Mesodermal cell (in vitro differentiated cells): ENCODE results near the gene SHH.
A peak's percentile ranks its signal among the peaks of the same experiment; 100 is the strongest.

Experiments used
- H3K27ac ChIP-seq: 2 replicates; pipeline ENCODE4 v1.7.0; 2013; ENCODE audit warnings: mild to moderate bottlenecking, low read depth, low read length, moderate library complexity; ENCODE audit not compliant: severe bottlenecking
- H3K36me3 ChIP-seq: 2 replicates; pipeline ENCODE4 v1.7.1; 2013; ENCODE audit warnings: mild to moderate bottlenecking, low read length, moderate library complexity; ENCODE audit not compliant: control insufficient read depth, insufficient read depth
- H3K4me1 ChIP-seq: one replicate; pipeline ENCODE4 v1.7.1; 2013; ENCODE audit warnings: mild to moderate bottlenecking, low read length; ENCODE audit not compliant: insufficient read depth, control insufficient read depth, poor library complexity, severe bottlenecking
- H3K4me3 ChIP-seq: 2 replicates; pipeline ENCODE4 v1.7.0; 2013; ENCODE audit warnings: low read length, control low read depth, mild to moderate bottlenecking; ENCODE audit not compliant: insufficient read depth, poor library complexity, severe bottlenecking; ENCODE audit errors: extremely low read depth
- H3K9me3 ChIP-seq: 2 replicates; pipeline ENCODE4 v1.7.1; 2013; ENCODE audit warnings: mild to moderate bottlenecking, low read length, moderate library complexity; ENCODE audit not compliant: control insufficient read depth
- WGBS, 2 experiments: methylation state at CpG; one replicate each; pipeline ENCODE4 v1.1.5; 2013; ENCODE audit warnings: missing lambda C conversion rate in 2 of 2; ENCODE audit not compliant: insufficient coverage in 2 of 2; 5-methylcytosine and 5-hydroxymethylcytosine counted together

The SHH gene

DNA sequence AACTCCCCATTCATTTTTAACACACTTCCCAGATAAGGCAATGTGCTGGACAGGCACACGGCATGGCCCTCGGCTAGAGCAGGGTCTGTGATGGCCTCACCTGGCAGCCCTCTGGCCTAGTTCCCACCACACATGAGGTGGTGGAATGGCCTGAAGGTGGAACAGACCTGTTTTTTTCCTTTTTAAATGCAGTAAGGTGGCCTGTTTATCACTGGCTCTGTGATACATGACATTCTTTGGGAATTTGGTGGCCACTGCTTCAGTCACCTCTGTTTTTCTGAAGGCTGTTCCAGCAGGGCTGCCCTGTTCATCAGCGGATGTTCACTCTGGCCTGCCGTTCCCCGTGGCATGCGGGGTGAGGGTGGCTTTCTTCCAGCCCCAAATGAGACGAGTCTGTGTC, 36.6 kb downstream of the SHH start:
- H3K27ac ChIP-seq, result no peak overlapping the region
- peaks cover 94% of the 10 kb centered on the region for H3K36me3 ChIP-seq

DNA sequence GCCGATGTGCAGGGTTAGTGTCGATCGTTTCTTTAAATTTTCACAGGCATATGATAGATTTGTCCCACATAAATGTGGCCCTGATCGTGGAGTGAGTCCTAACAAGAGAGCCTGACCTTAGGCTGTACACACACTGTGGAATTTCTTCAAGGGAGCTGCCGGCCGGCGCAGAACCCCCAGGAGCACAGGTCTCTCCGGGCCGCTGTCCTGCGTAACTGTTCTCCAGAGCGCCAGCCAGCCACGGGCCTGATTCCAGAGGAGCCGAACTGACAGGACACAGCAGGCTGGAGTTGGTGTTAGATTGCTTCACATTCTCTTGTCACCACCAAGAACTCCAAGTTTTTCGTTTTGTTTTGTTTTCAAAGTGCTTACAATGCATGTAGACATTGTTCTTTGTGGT, 37.3 kb downstream of the SHH start:
- Histone ChIP-seq H3K4me3 (no peak overlapping the region), H3K36me3 (peaks cover 94% of the 10 kb centered on the region)
- 94% methylated on average over 11 to 14 of the region's 14 CpGs for WGBS, 2 experiments

More for the DNA sequence above, 36.6 kb downstream of the SHH start:
- Histone ChIP-seq H3K4me1 (no peaks in the 10 kb centered on the region), H3K9me3 (no peaks in the 10 kb centered on the region), H3K4me3 (no peak overlapping the region)
- WGBS, 2 experiments, result 98 to 100% methylated on average over 4 to 7 of the region's 7 CpGs

DNA sequence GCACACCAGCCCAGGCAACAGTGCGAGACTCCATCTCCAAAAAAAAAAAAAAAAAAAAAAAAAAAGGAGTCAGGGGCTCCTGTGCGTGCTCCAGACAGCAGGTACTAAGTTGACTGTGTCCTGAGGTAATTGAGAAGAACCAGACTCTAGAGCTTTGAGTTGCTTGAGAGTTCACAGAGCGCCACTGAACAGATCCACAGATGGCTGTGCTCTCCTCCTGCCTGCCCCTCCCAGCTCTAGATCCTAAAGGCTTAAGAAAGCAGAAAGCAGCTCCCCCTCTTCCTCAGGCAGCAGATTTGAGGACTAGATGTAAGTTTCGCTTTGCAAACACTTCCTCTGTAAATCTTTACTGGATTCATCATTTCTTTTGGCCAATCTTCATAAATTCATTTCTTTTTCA, 38.7 kb downstream of the SHH start:
- Histone ChIP-seq H3K4me1 (no peaks in the 10 kb centered on the region), H3K36me3 (peaks cover 96% of the 10 kb centered on the region)
- WGBS, 2 experiments, result 96 to 100% methylated on average over 2 to 3 of the region's 4 CpGs

More for the DNA sequence above, 37.3 kb downstream of the SHH start:
- H3K9me3 ChIP-seq, result no peaks in the 10 kb centered on the region
- H3K27ac ChIP-seq, result no peak overlapping the region
- no peaks in the 10 kb centered on the region for H3K4me1 ChIP-seq

DNA sequence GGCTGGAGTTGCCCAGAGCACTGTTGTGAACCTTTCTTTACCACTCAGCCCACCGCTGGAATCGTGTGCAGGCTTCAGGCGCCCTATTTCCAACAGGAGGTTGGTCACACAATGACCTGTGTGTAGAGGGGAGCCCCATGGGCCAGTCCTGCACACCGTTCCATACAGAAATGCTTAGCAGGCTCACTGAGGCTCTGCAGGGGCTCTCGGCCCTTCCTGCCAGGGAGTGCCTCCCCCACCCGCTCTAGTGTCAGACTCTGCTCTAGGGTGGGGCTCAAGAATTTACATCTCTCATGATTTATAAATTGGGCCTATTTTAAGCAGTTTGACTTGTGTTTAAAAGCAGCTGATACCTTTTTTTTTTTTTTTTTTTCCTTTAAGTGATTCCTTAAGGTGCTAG, 42.0 kb downstream of the SHH start:
- Histone ChIP-seq H3K9me3 (no peaks in the 10 kb centered on the region), H3K27ac (no peak overlapping the region), H3K4me1 (no peaks in the 10 kb centered on the region), H3K4me3 (no peak overlapping the region), H3K36me3 (peaks cover 95% of the 10 kb centered on the region)
- WGBS, 2 experiments, result 97 to 100% methylated on average over 2 to 4 of the region's 6 CpGs

More for the DNA sequence above, 38.7 kb downstream of the SHH start:
- H3K4me3 ChIP-seq, result no peak overlapping the region
- no peak overlapping the region for H3K27ac ChIP-seq
- no peaks in the 10 kb centered on the region for H3K9me3 ChIP-seq

DNA sequence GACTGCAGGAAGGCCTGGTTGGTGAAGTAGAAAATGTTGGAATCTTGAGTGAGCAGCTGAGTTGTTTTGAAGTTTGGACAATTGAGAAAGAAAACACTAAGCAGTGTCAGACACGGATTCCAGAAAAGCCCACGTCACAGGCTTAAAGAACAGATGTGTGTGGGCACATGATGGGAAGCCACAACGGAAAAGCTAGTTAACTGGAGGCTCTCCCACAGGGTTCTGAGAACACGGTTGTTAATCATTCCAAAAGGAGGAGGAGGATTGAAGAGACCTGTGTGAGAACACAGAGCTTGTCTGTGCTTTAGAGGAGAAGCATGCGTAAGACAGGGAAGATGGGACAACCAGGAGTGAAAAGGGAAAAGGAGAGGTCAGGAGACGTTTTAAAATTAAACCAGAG, 42.6 kb downstream of the SHH start:
- Histone ChIP-seq H3K4me3 (no peak overlapping the region), H3K27ac (no peak overlapping the region), H3K36me3 (peaks cover 93% of the 10 kb centered on the region), H3K9me3 (no peaks in the 10 kb centered on the region), H3K4me1 (peaks cover under 1% of the 10 kb centered on the region)
- WGBS, 2 experiments, result 93 to 100% methylated on average over 6 of the region's 6 CpGs

DNA sequence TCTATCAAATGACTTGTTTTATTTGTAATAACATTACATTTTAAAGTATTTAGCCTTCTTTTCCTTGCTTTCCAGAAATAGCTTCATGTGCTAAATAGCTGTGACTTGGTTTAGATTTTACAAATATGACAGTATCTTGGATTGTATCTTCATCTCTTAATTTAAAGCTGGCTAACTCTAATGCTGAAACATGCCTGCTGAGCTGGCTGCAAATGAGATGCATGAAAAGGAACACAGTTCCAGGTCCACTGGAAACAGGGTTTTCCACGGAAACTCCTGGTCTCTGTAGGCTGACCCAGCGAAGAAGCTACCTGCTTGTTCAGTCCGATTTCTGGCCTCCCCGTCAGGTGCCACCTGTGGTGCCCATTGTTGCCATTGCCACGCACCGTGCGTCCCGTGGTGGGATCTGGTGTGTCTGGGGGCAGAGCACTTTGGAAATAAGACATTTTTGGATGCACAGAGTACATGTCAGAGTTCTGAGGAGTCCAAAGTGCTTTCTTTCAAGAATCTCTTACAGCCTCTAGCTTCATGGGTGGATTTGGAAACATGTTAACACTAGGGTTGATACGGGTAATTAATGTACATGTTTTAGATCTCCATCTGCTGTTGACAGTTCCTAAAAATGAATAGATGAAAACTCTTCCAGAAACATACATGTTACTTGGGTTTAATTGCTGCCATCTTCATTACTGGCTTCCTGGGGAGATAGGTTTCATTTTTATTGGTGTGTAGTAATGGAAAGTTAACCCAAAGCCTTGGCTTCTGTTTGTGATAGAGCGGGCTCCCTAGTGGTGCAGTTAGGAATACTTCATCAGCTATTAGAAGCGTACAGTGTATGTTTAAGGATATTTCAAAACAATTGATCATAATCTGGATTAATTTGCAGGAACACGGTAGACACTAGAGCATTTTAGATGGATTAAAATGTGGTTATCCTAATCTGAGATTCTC, 45.0 kb downstream of the SHH start:
- 91 to 96% methylated on average over 11 to 12 of the region's 12 CpGs for WGBS, 2 experiments
- H3K9me3 ChIP-seq, result no peaks in the 10 kb centered on the region
- H3K4me3 ChIP-seq, result no peak overlapping the region
- H3K36me3 ChIP-seq, result peaks cover 81% of the 10 kb centered on the region
- H3K27ac ChIP-seq, result no peak overlapping the region
- H3K4me1 ChIP-seq, result peaks cover 20% of the 10 kb centered on the region

DNA sequence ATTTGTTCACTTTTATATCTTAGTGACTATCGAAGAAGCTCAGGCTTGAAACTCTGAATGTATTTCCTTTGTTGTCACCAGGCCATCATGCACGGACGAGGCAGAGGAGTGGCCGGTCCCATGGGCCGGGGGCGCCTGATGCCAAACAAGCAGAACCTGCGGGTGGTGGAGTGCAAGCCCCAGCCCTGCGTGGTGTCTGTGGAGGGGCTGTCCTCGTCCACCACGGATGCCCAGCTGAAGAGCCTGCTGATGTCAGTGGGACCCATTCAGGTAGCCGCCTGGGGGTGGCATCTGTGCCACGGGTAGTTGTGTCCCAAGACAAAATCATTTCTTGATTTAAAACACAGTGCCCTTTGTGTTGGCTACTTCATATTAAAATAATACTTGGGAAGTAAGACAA, 45.9 kb downstream of the SHH start:
- 97 to 98% methylated on average over 10 of the region's 12 CpGs for WGBS, 2 experiments
- H3K27ac ChIP-seq, result no peak overlapping the region
- peaks cover 24% of the 10 kb centered on the region for H3K4me1 ChIP-seq
- H3K36me3 ChIP-seq, result peaks cover 78% of the 10 kb centered on the region
- H3K9me3 ChIP-seq, result no peaks in the 10 kb centered on the region
- H3K4me3 ChIP-seq, result no peak overlapping the region

DNA sequence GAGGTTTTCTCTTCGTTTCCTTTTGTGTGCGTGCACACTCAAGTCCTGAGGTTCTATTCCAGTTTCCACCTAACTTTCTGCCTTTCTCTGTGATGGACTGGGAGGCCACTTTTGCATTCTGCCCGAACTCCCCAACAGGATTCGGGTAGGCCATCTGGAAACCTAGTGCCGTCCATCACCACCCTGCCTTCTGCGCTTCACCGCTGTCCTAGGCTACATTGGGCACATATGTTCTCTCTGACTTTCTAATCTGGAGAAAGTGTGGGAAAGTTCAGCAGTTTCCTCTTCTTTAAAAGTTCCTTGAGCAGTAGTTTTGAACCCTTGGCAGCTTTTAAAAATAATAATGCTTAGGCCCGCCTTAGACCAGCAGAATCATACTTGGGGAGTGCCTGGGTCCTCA, 46.8 kb downstream of the SHH start:
- H3K4me3 ChIP-seq, result no peak overlapping the region
- peaks cover 76% of the 10 kb centered on the region for H3K36me3 ChIP-seq
- H3K4me1 ChIP-seq, result peaks cover 24% of the 10 kb centered on the region
- H3K9me3 ChIP-seq, result no peaks in the 10 kb centered on the region
- 91 to 98% methylated on average over 7 of the region's 8 CpGs for WGBS, 2 experiments
- no peak overlapping the region for H3K27ac ChIP-seq

DNA sequence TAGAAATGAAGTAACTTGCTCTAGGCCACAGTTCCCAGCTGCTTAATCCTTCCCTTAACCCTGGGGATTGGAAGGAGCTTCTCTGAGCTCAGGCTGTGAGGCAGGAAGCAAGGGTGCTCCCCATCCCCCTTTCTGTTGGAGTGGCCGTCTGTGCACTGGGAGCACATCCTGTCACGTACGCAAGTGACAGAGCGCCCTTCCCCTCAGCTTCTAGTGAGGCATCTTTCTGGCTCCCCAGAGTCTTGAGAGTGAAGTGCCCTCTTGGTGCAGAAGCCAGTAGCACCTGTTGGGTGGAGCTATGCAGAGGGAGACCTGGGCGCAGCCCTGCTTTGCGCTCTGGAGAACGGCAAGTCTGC, 47.8 kb downstream of the SHH start:
- peaks cover 76% of the 10 kb centered on the region for H3K36me3 ChIP-seq
- no peaks in the 10 kb centered on the region for H3K9me3 ChIP-seq
- peak overlapping the region; percentile 65 for H3K27ac ChIP-seq
- peaks cover 24% of the 10 kb centered on the region for H3K4me1 ChIP-seq
- 92 to 97% methylated on average over 6 of the region's 7 CpGs for WGBS, 2 experiments
- no peak overlapping the region for H3K4me3 ChIP-seq

DNA sequence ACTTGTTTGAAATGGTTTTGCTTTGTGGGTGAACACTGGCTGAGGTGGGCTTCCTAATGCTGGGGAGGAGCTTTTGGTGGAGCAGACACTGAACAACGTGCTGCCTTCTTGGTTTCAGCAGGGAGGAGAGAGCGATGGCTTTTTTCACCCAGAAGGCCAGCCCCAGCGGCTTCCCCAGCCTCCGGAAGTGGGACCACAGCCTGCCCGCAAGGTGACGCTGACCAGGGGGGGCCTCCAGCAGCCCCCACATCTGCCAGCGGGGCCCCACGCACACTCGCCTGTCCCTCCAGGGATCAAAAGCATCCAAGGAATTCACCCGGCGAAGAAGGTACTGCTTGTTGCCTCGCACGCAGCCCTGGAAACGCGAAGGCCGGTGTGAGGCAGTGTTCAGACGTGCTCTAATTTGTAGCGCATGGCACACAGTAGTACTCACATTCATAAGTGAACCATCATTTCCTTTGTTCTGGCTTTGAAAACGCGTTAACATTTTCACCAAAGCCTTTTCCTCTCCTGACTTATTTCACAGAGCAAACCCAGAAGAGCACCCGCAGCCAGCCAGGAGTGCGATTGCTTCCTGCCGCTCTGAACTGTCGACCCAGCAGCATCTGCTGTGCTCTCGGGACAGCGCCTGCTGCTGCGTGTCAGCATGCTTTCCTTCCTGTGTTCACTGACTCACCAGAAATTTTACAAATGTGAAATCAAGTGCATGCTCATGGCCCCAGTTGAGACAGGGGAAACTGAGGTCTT, 48.4 kb downstream of the SHH start:
- Histone ChIP-seq H3K4me1 (peaks cover 24% of the 10 kb centered on the region), H3K36me3 (peaks cover 75% of the 10 kb centered on the region), H3K27ac (peak overlapping the region; percentile 65), H3K9me3 (no peaks in the 10 kb centered on the region), H3K4me3 (no peak overlapping the region)
- WGBS, 2 experiments, result 88 to 89% methylated on average over 25 to 27 of the region's 27 CpGs
